ENCODE measurements around the gene IL27RA. TPM values are rescaled to one million over a fixed set of nuclear protein-coding genes. Genes with fewer than 3 reads are reported as not detected.
A peak's percentile ranks its signal among the peaks of the same experiment; 100 is the strongest.

Gene IL27RA
- total RNA-seq, 2 experiments from 2014 or later: 5.2 to 9.0 TPM

DNA sequence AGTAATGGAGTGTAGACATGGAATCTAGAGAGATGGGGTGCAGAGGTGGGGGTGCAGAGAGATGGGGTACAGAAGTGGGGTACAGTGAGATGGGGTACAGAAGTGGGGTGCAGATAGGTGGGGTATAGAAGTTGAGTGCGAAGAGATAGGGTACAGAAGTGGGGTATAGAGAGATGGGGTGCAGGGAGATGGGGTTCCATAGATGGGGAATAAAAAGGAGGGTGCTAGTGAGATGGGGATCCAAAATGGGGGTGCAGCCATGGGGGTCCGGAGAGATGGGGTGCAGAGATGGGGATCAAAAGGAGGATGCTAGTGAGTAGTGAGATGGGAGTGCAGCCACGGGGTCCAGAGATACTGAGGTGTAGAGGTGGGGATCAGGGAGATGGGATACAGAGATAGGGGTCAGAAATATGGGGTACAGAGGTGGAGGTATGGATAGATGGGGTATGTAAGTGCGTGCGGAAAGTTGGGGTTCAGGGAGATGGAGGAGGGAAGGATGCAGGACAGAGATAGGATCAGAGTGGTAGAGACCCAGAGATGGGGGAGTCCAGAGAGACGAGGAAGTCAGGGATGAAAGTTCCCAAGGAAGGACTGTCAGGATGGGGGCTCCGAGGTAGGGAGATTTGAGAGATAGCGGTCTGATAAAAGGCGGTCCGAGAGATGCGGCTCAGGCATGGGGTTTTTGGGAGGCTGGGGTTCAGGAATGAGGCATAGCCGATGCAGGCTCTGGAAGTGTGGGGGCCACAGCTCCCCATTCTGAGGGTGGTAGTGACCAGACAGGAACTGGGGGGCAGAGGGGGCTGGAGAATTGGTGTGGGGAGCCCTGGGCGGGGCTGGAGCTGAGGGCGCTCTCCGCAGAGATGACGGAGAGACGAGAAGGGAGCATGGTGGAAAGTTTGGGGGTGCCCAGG is 26.9 kb downstream of the IL27RA start:
- ChIA-PET POLR2A (no interaction called here), CTCF (ENCODE audit: unreplicated experiment) (interaction anchor here (0.8 kb wide), 1 partner anchor 78 kb away, joined by 3 read pairs; the partner anchor contains the start of gene ASF1B)
- no peaks in the 10 kb centered on the region for H3K9me2 ChIP-seq (ENCODE audit: insufficient read depth, low read length)
- TF ChIP-seq, protein P1, sequence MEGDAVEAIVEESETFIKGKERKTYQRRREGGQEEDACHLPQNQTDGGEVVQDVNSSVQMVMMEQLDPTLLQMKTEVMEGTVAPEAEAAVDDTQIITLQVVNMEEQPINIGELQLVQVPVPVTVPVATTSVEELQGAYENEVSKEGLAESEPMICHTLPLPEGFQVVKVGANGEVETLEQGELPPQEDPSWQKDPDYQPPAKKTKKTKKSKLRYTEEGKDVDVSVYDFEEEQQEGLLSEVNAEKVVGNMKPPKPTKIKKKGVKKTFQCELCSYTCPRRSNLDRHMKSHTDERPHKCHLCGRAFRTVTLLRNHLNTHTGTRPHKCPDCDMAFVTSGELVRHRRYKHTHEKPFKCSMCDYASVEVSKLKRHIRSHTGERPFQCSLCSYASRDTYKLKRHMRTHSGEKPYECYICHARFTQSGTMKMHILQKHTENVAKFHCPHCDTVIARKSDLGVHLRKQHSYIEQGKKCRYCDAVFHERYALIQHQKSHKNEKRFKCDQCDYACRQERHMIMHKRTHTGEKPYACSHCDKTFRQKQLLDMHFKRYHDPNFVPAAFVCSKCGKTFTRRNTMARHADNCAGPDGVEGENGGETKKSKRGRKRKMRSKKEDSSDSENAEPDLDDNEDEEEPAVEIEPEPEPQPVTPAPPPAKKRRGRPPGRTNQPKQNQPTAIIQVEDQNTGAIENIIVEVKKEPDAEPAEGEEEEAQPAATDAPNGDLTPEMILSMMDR (conservative IDR thresholded peaks at IDR 0.05; ENCODE audit: low read length): no peak
- no peak for TF ChIP-seq EZH2phosphoT487 (IDR thresholded peaks at IDR 0.05; ENCODE audit: borderline replicate concordance, low read depth, low read length)
- no peak overlapping the region for H3K4me3 ChIP-seq (ENCODE audit: low read depth, low read length, poor library complexity, severe bottlenecking)
- no peaks in the 10 kb centered on the region for H3K9me3 ChIP-seq (ENCODE audit: low read length)
- intact Hi-C loops (cut with micrococcal nuclease; ENCODE audit: unreplicated experiment): no loop called here
- no peak overlapping the region for H2AFZ ChIP-seq (ENCODE audit: low read length)
- no peaks in the 10 kb centered on the region for H3K36me3 ChIP-seq (ENCODE audit: insufficient read depth, low read length)
- H3K27ac ChIP-seq (ENCODE audit: low read depth, low read length, poor library complexity, severe bottlenecking): no peak overlapping the region
- no peak for DNase-seq (ENCODE audit: low spot score)
- no peaks in the 10 kb centered on the region for H3K79me2 ChIP-seq (ENCODE audit: insufficient read depth, low read depth, low read length)
- H4K20me1 ChIP-seq (ENCODE audit: insufficient read depth, low read length): no peaks in the 10 kb centered on the region
- H3K4me2 ChIP-seq (ENCODE audit: low read length): no peak overlapping the region
- no TSS peak for BruUV-seq (replicated peaks)
- H3K4me1 ChIP-seq (ENCODE audit: insufficient read depth, low read length, poor library complexity, severe bottlenecking): peaks cover 6% of the 10 kb centered on the region

DNA sequence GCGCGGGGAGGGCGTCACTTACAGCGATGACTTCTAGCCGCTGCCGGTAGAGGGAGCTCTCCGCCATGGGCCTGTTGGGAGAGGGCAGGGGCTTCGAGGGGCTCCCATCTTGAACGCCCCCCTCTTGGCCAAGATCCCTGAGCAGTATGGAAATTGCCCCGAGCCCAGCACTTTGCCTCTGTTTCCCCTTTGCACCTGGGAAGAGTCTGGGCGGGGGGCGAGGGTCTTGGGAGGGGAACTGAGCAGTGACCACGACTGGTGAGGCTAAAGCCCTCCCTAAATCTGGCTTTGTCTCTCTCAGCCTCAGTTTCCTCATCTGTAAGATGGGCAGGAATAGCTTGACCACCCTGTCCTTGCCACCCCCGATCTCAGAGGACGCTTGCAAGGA is 27.5 kb downstream of the IL27RA start:
- Histone ChIP-seq H3K79me2 (ENCODE audit: insufficient read depth, low read depth, low read length) (no peaks in the 10 kb centered on the region), H3K4me2 (ENCODE audit: low read length) (no peak overlapping the region), H3K36me3 (ENCODE audit: insufficient read depth, low read length) (no peaks in the 10 kb centered on the region), H4K20me1 (ENCODE audit: insufficient read depth, low read length) (no peaks in the 10 kb centered on the region), H3K9me3 (ENCODE audit: low read length) (no peaks in the 10 kb centered on the region), H3K27ac (ENCODE audit: low read depth, low read length, poor library complexity, severe bottlenecking) (no peak overlapping the region), H3K4me3 (ENCODE audit: low read depth, low read length, poor library complexity, severe bottlenecking) (no peak overlapping the region), H3K4me1 (ENCODE audit: insufficient read depth, low read length, poor library complexity, severe bottlenecking) (peaks cover 6% of the 10 kb centered on the region), H3K9me2 (ENCODE audit: insufficient read depth, low read length) (no peaks in the 10 kb centered on the region), H2AFZ (ENCODE audit: low read length) (no peak overlapping the region)
- intact Hi-C loops (cut with micrococcal nuclease; ENCODE audit: unreplicated experiment): no loop called here
- peak; percentile 47 for DNase-seq (ENCODE audit: low spot score)
- TF ChIP-seq, protein P1 (conservative IDR thresholded peaks at IDR 0.05; ENCODE audit: low read length): peak; percentile 90
- TF ChIP-seq EZH2phosphoT487 (IDR thresholded peaks at IDR 0.05; ENCODE audit: borderline replicate concordance, low read depth, low read length): no peak
- ChIA-PET POLR2A (no interaction called here), CTCF (ENCODE audit: unreplicated experiment) (interaction anchor here (0.8 kb wide), 2 partner anchors 77 to 106 kb away, joined by 3 read pairs; partner anchors contain the start of gene ASF1B)
- no TSS peak for BruUV-seq (replicated peaks)

DNA sequence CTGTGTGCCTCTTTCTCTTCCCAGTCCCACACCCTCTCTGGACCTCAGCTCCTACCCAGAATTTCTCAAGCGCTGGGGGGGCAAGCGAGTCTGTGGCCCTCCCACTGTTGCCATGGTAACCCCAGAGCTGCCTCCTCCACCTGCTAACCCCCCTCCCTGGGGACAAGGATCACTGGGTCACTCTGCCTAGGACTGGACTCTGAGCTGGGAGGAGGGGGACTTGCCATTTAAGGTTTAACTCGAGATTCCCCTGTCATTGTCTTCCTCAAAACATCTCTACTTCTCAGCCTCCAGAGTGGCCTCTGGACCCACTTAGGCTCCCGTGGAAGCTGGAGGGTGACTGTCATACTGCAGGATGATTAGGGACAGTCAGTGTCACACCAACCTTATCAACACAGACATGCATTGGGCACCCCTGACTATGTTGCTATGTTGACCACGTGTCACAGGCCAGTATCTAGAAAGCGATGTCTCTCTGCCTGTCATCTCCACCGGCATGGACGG is 28.1 kb downstream of the IL27RA start:
- Histone ChIP-seq H3K9me3 (ENCODE audit: low read length) (no peaks in the 10 kb centered on the region), H2AFZ (ENCODE audit: low read length) (no peak overlapping the region), H3K36me3 (ENCODE audit: insufficient read depth, low read length) (no peaks in the 10 kb centered on the region), H3K9me2 (ENCODE audit: insufficient read depth, low read length) (no peaks in the 10 kb centered on the region), H3K27ac (ENCODE audit: low read depth, low read length, poor library complexity, severe bottlenecking) (no peak overlapping the region), H3K4me3 (ENCODE audit: low read depth, low read length, poor library complexity, severe bottlenecking) (no peak overlapping the region), H3K4me2 (ENCODE audit: low read length) (no peak overlapping the region), H3K4me1 (ENCODE audit: insufficient read depth, low read length, poor library complexity, severe bottlenecking) (peaks cover 6% of the 10 kb centered on the region), H4K20me1 (ENCODE audit: insufficient read depth, low read length) (no peaks in the 10 kb centered on the region), H3K79me2 (ENCODE audit: insufficient read depth, low read depth, low read length) (no peaks in the 10 kb centered on the region)
- POLR2A ChIA-PET: no interaction called here
- intact Hi-C loops (cut with micrococcal nuclease; ENCODE audit: unreplicated experiment): no loop called here
- no TSS peak for BruUV-seq (replicated peaks)
- no peak for DNase-seq (ENCODE audit: low spot score)
- no peak for TF ChIP-seq EZH2phosphoT487 (IDR thresholded peaks at IDR 0.05; ENCODE audit: borderline replicate concordance, low read depth, low read length)
- TF ChIP-seq, protein P1 (conservative IDR thresholded peaks at IDR 0.05; ENCODE audit: low read length): no peak
- CTCF ChIA-PET (ENCODE audit: unreplicated experiment): interaction anchor here (0.6 to 0.8 kb wide), 2 partner anchors 9 to 107 kb away, joined by 3 read pairs; no protein-coding TSS in a partner anchor

All from OCI-LY7 (cell line).